GM21360 (cell line): Measurements from ENCODE around the gene PAK5.

ENCODE experiments used
- ATAC-seq: cut with Tn5 transposase; IDR thresholded peaks from one replicate; pipeline ENCODE4 v1.9.1; 2021; ENCODE audit warnings: mild to moderate bottlenecking, moderate library complexity; ENCODE audit not compliant: unreplicated experiment

The PAK5 gene

GRCh38 chr20:9501473-9501872 is 337.4 kb downstream of the PAK5 start:
- ATAC-seq = no peak

DNA sequence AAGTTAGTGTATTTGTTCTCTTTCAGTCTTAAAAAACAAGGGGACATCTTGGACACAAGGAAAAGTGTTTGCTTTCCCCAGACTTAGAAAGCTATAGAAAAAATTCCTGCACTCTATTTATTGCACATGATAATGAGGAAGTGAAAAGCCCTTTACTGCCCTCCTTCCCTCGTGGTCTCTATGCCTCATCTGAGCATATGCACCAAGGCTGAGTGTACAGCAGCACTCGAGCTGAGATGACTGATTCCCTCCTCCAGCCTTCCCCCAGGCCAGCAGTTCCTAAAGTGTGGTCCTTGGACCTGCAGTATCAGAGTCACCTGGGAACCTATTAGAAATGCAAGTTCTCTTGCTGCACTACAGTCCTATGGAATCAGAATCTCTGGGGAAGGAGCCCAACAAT is 338.8 kb downstream of the PAK5 start:
- ATAC-seq = no peak

- ATAC-seq = no peak
Observed at GRCh38 chr20:9499126-9499899, 339.6 kb downstream of the PAK5 start.

DNA sequence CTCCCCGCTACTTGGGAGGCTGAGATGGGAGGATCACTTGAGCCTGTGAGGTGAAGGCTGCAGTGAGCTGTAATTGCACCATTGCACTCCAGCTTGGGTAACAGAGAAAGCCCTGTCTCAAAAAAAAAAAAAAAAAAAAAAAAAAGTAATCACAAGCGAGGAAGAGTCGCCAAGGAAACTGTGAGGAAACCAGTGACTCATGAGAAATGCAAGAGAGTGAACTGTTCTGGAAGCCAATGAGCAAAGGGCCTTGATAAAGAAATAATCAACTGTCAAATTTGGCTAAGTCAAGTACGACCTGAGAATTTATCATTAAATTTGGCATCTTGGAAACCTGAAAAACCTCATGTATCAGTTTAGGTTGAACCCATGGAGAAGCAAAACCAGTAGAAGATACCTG is 340.6 kb downstream of the PAK5 start:
- no peak for ATAC-seq

- ATAC-seq = no peak
Observed at GRCh38 chr20:9496155-9496554, 342.7 kb downstream of the PAK5 start.

DNA sequence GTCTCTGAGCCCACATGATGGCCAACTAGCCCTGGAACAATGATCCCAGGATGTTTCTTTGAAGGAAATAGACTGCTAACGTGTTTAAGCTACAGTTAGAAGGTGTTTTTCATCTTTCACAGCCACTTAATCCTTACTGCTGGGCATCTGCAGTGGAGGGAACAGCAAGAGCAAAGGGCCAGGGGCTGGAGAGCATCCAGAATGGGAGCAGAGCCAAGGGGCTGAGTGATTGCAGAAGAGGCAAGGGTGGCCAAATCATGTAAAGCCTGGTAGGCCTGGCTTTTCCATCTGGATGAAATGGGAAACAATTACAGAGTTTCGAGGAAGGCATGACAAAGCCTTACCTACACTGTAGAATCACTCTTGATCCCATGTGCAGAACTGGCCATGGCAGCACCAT is 343.2 kb downstream of the PAK5 start:
- ATAC-seq = no peak

GRCh38 chr20:9493803-9494202 is 345.1 kb downstream of the PAK5 start:
- ATAC-seq = no peak

- ATAC-seq = no peak
Observed at GRCh38 chr20:9492067-9492466, 346.8 kb downstream of the PAK5 start.

DNA sequence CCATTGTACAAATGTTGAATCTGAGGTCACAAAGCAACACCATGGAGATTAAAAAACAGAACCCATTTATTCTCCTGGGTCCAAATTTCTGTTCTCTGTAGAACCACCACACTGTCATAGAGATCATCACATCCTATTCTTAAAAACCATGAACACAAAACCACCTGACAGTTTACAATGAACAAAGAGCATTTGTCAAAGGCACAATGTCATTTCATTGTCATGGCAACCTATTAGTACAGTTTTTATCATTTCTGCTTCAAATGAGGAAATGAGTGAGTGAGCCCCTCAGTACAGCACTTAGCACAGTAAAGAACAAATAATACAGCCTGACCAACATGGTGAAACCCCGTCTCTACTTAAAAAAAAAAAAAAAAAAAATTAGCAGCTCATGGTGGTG is 347.6 kb downstream of the PAK5 start:
- no peak for ATAC-seq

- no peak for ATAC-seq
Observed at GRCh38 chr20:9490631-9491030, 348.2 kb downstream of the PAK5 start.

DNA sequence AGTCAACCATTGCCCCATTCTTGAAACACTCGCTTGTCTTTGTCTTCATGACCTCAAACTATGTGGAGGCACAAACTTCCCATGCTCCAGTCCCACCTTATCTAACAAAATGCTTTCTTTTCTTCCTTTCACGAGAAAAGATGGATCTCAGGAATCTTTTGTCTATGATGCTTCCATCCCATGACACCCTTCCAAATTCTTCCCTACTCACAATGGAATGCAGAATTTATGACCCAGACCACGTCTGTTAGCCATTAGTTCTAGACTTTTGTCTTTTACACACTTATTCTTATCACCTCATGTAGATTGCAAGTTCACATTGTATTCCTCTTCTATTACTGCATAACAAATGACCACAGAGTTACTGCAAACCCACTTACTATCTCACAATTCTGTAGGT is 348.7 kb downstream of the PAK5 start:
- ATAC-seq = no peak

GRCh38 chr20:9488063-9488462 is 350.8 kb downstream of the PAK5 start:
- ATAC-seq = no peak
